Suprapubic skin (tissue), 3 donors: ENCODE results near the gene SIL1.

Source experiments
- CTCF ChIP-seq, 2 donors: fragments of 200-600 bp in 1 of 2; fragments of 450-650 bp in 1 of 2; sonication (generic) in 1 of 2; IDR thresholded peaks; one replicate each; pipeline ENCODE4 v1.5.1; 2016 to 2019; ENCODE audit warnings: antibody characterized with exemption in 2 of 2, mild to moderate bottlenecking in 1 of 2, moderate library complexity in 1 of 2
- EP300 ChIP-seq: sonication (generic); formaldehyde crosslinking; IDR thresholded peaks from one replicate; pipeline ENCODE4 v1.6.1; 2017; ENCODE audit warnings: antibody characterized with exemption

- TF ChIP-seq EP300 (no peak), CTCF (IDR thresholded peaks at IDR 0.05) (no peak)
These were observed 261.8 kb downstream of the SIL1 start for GRCh38 chr5:138936225-138936967.
